ENCODE measurements around the gene CNOT9. TPM values are rescaled to one million over a fixed set of nuclear protein-coding genes. Genes with fewer than 3 reads are reported as not detected.
A peak's percentile ranks its signal among the peaks of the same experiment; 100 is the strongest.

CNOT9 gene
- total and polyA plus RNA-seq, 2 of the 13 experiments (the other 11 are each of a cell fraction or from before 2014, with no cell fraction given): 82.6 to 92.4 TPM

GRCh38 chr2:218568190-218569037, at the start of gene CNOT9, which contains the start of gene USP37 (continued):
- peak; percentile 99 for TF ChIP-seq GMEB1 (CRISPR knock-in tag; IDR thresholded peaks at IDR 0.05; ENCODE audit: borderline replicate concordance)
- TF ChIP-seq ZNF780A (CRISPR knock-in tag; IDR thresholded peaks at IDR 0.05): peak; percentile 61
- peak; percentile 95; the same call in 1 of the 2 replicates for TF ChIP-seq ZNF83 (CRISPR knock-in tag; IDR thresholded peaks at IDR 0.05; ENCODE audit: borderline replicate concordance)
- no peak for TF ChIP-seq MAFG (CRISPR knock-in tag; IDR thresholded peaks at IDR 0.05)
- peak; percentile 79 for TF ChIP-seq HNRNPK (IDR thresholded peaks at IDR 0.05; ENCODE audit: low read depth, low read length, poor library complexity, severe bottlenecking)
- TF ChIP-seq ZNF124 (CRISPR knock-in tag; IDR thresholded peaks at IDR 0.05): peak; percentile 45; the same call in 1 of the 2 replicates
- peak; percentile 85 for TF ChIP-seq ZNF639 (CRISPR knock-in tag; conservative IDR thresholded peaks at IDR 0.05)
- TF ChIP-seq NR2F1 (CRISPR knock-in tag; IDR thresholded peaks at IDR 0.05): peak; percentile 90 to 99
- peak; percentile 98 for TF ChIP-seq CREB3 (CRISPR knock-in tag; IDR thresholded peaks at IDR 0.05)
- peak; percentile 93 for TF ChIP-seq ZNF598 (CRISPR knock-in tag; IDR thresholded peaks at IDR 0.05; ENCODE audit: borderline replicate concordance)
- peak; percentile 35; the same call in 1 of the 2 replicates for TF ChIP-seq SMAD3 (CRISPR knock-in tag; IDR thresholded peaks at IDR 0.05)
- TF ChIP-seq ZNF589 (CRISPR knock-in tag; conservative IDR thresholded peaks at IDR 0.05): peak; percentile 95; the same call in 1 of the 2 replicates
- TF ChIP-seq TEAD2 (CRISPR knock-in tag; IDR thresholded peaks at IDR 0.05): peak; percentile 81; the same call in 1 of the 2 replicates
- TF ChIP-seq RBAK (CRISPR knock-in tag; IDR thresholded peaks at IDR 0.05): peak; percentile 46; the same call in 1 of the 2 replicates
- TF ChIP-seq ZNF766 (CRISPR knock-in tag; IDR thresholded peaks at IDR 0.05; ENCODE audit: borderline replicate concordance): peak; percentile 94

Data from HepG2 (cell line).